ENCODE data around the gene GPC3. TPM values are rescaled to one million over a fixed set of nuclear protein-coding genes. Genes with fewer than 3 reads are reported as not detected.

Gene GPC3
- polyA plus RNA-seq, 5 donors = 394 to 493 (median 469) TPM

DNA sequence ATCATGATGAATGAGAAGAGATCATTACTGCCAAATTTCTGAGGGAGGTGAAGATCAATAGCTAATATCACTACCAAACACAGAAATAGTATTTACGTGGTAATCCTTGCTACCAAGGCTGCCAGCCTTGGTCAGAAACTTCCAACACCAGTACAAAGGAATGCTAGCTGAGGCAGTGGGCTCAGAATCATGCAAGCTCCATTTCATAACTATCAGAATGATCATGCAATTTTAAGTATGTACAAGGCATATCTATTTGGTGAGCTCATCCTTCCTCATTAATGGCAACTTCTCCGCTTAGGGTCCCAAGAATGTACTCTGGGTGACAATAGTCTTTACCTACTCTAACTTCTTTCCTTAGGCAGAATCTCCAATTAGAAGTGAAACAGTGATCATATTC, 135.0 kb downstream of the GPC3 start:
- DNase-seq = no peak

GRCh38 chrX:133849676-133850075, 135.7 kb downstream of the GPC3 start:
- no peak for DNase-seq

DNA sequence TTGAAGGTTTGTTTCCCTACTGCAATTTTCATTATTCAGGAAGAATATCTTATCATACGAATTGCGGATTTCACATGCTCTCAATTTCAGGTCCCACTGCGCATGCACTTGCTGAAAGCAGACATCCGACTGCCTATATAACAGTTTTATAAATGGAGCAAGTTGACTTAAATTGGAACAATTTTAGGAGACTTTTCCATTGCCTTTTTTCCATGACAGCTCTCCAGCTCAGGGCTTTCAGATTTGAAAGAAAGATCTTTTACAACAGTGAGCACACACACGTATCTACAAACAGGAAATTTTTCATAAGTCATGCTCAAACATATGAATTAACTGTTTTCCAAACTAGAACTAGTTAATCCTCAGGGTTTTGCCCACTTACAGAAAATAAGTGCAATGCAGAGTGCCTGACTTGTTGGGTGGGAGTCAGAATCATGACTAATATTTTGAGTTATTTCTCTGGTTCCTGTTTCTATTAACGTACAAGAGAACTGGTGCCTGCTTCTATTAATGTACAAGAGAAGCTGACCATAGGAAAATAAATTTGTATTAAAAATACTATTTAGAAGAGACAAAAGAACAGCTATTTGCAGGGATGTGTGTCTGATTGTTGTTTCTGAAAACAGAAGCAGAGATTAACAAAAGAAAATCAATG, 137.9 kb downstream of the GPC3 start:
- no peak for DNase-seq

- DNase-seq = no peak
These were observed 139.1 kb downstream of the GPC3 start for GRCh38 chrX:133846311-133846710.

GRCh38 chrX:133840415-133840814, 145.0 kb downstream of the GPC3 start:
- DNase-seq = no peak

DNA sequence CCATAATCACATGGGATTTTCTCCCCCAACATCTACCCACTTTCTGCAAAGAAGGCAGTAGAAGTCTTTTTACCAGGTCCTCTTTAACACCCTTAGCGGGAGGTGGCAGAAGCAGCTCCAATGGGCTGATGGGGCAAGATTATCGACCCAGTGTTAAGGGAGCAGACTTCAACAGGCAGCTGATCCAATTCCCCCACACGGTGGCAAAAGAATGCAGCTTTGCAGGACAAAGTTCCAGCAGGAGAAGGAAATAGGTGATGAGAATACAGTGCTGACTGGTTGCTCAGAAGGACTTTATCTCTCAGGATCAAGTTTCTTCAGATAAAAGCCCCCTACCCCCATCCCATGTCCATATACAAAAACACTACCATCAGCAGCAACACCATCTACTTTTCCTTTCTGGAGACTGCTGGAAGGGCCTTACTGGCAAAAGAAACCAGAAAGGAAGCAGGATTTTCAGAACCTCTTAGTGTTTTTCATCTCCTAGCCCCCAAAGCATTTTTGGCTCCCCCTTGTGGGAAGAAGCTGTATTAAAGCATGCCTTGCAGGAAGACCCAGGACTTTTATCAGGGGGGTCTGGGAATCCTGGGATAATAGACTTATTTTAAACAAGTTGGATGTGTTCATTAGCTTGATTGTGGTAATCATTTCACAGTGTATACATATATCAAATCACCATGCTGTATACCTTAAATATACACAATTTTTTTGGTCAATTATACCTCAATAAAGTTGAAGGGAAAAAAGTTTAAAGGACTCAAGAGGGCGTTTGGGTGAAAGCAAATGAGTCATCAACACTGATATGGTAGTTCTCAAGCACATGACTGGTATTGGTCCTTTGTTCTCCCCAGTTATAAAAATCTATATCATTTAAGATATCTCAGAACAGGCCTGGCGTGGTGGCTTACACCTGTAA, 146.4 kb downstream of the GPC3 start:
- peak in 1 of 2 donors; percentile 34 for DNase-seq

DNA sequence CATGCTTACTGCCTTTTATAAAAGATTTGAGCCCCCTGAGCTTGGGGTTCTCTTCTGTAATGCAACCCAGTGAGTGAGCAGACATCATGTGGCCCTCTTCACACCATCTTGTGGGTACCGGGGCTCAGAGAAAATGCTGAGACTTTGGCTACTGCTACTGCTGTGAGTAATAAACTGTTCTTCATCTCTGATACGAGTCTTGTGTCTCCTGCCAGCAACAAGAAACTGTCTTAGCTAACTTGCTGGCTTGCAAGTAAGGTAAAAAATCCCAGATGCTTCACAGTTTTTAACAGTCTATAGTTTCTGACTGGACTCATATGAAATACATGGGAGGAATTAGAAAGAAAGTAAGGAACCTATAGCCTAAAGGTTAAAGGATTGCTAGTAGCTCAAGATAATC, 148.3 kb downstream of the GPC3 start:
- DNase-seq = no peak

DNA sequence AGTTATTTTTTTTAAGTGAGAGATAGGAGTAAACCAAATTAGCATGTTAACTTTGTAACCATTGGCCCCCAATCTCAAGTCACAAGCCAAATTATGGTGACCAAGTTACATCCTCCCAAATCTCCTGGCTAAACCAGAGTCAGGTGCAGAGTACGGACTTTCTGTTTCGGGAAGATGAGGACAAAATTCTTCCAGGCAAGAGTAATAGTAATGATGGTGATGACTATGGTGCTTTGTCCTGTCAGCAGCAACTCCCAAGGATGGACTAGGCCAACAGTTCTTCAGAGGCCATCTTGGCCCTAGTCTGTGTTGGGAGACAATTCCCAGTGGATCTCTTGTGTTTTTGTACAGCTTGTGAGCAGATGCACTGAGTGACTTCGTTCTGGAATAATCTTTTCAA, 148.8 kb downstream of the GPC3 start:
- DNase-seq = no peak

- DNase-seq = no peak
These were observed 150.6 kb downstream of the GPC3 start for GRCh38 chrX:133834771-133835170.

DNA sequence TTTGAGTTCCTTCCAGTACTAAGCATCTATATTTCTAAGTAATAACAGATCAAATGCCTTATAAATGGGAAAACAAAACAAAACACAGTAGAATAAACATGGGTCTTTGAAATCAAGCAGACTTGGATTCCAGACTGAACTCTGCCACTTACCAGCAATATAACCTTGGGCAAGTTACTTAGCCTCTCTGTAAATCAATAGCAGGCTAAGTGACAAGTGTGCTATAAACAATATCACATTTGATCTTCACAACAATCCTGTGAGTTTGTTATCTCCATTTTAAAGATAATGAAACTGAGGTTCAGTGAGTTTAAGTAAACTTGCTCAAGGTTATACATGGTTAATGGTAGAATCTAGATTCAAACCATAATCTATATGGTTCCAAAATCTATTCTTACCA, 165.8 kb downstream of the GPC3 start:
- DNase-seq = no peak

DNA sequence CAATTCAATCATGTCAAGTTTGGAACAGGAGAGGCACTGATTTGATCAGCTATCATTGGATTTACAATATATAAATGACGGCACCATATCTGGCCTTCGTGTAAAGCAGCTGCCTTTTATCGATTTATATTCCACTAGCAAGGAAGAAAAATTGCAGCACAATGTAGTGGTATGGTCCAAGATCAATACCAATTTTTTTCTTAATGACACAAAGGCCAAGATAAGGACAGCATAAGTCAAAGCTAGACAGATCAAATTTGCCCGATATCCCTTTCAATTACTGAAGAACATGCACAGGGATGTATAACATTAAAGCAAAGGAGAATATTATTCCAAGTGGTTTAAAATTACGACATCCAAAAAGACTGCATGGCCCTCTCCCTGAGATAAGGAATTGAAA, 167.4 kb downstream of the GPC3 start:
- DNase-seq = no peak

DNA sequence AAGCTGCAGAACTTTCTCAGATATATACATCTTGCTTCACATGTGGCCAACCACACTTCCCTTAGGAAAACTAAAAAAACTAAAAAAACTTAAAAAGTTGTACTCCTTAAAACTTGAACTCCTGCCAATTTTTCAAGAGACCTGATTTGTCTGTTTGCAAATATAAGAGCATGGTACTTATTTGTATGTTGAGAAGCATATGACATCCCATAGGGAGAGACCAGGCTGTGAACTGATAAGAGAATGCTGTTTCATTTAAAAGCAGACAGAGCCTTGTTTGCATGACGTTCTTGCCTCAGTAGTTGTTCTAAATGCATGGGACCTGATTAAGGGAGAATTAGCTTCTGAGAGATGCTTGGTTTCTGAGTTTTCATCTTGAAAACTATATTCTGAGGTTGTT, 169.9 kb downstream of the GPC3 start:
- no peak for DNase-seq

DNA sequence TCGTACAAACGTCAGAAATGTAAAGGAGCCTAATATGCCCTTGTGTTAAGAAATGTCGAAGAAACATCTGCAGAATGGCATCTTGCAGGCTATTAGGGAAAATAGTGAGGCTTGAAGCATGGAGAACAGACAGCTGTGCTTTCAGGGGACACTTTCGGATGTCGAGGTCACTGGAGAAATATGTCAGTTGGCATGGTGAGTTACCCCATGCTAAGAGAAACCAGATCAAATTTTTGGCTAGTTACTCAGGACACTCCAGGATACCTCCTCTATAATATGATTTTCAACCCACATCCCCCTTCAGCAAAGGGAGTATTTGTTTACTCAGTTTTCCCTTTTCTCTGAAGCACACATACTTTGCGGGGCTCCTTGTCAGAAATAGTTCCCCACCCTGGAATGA, 171.4 kb downstream of the GPC3 start:
- peak; percentile 46 to 51 for DNase-seq

- DNase-seq = no peak
These were observed 173.0 kb downstream of the GPC3 start for GRCh38 chrX:133812402-133812801.

DNA sequence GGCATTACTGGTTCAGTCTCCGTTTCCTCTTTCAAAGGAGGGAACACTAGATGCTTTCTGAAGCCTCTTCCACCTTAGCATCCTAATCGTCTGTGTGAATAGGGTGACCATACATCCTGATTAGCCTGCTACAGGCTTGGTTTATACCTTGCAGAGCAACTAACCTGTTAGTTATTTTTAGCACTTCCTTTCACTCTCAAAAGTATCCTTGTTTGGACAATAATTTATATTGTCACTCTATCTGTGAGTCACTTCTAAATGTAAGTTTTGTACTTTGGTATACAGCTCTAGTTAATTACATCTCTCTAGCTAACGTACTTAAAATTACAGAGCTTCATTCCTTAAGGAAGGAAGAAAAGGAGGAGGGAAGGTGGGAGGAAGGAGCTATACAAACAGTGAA, 174.5 kb downstream of the GPC3 start:
- DNase-seq = no peak

GRCh38 chrX:133804072-133804471, 181.3 kb downstream of the GPC3 start:
- no peak for DNase-seq

- no peak for DNase-seq
These were observed 189.1 kb downstream of the GPC3 start for GRCh38 chrX:133796282-133796681.

GRCh38 chrX:133794126-133794525, 191.3 kb downstream of the GPC3 start:
- no peak for DNase-seq

- DNase-seq = no peak
These were observed 191.8 kb downstream of the GPC3 start for GRCh38 chrX:133793626-133794025.

GRCh38 chrX:133792198-133792953, 193.0 kb downstream of the GPC3 start:
- peak; percentile 75 to 76 for DNase-seq

- DNase-seq = peak; percentile 63 to 70
These were observed 195.6 kb downstream of the GPC3 start for GRCh38 chrX:133789829-133790228.

GRCh38 chrX:133786382-133786781, 199.0 kb downstream of the GPC3 start:
- DNase-seq = no peak

- no peak for DNase-seq
These were observed 202.1 kb downstream of the GPC3 start for GRCh38 chrX:133783274-133783673.

All from right lung (tissue), 5 donors.